Stomach smooth muscle (tissue), 2 donors: ENCODE measurements around the gene ZNF277.
A peak's percentile ranks its signal among the peaks of the same experiment; 100 is the strongest.

ENCODE experiments used
- H3K27ac ChIP-seq: one replicate; pipeline ENCODE4 v1.7.0; 2013; ENCODE audit warnings: mild to moderate bottlenecking, low read length, inconsistent platforms
- H3K27me3 ChIP-seq, 2 donors: one replicate each; pipeline ENCODE4 v1.7.0; 2013; ENCODE audit warnings: low read length in 2 of 2; ENCODE audit not compliant: insufficient read depth in 2 of 2, control insufficient read depth in 1 of 2
- H3K36me3 ChIP-seq, 2 donors: one replicate each; pipeline ENCODE4 v1.7.0; 2013; ENCODE audit warnings: low read length in 2 of 2; ENCODE audit not compliant: control insufficient read depth in 2 of 2, insufficient read depth in 2 of 2
- H3K4me1 ChIP-seq: one replicate; pipeline ENCODE4 v1.7.0; 2013; ENCODE audit warnings: low read length; ENCODE audit not compliant: control insufficient read depth, insufficient read depth
- H3K4me3 ChIP-seq, 2 donors: one replicate each; pipeline ENCODE4 v1.7.0; 2013; ENCODE audit warnings: low read length in 2 of 2
- H3K9ac ChIP-seq, 2 donors: one replicate each; pipeline ENCODE4 v1.7.0; 2013; ENCODE audit warnings: low read length in 2 of 2, mild to moderate bottlenecking in 1 of 2
- H3K9me3 ChIP-seq, 2 donors: one replicate each; pipeline ENCODE4 v1.7.0; 2013; ENCODE audit warnings: low read length in 2 of 2; ENCODE audit not compliant: control insufficient read depth in 2 of 2
- donor health status: healthy.
- donor health status: Pancreatic carcinoma.

Gene ZNF277

DNA sequence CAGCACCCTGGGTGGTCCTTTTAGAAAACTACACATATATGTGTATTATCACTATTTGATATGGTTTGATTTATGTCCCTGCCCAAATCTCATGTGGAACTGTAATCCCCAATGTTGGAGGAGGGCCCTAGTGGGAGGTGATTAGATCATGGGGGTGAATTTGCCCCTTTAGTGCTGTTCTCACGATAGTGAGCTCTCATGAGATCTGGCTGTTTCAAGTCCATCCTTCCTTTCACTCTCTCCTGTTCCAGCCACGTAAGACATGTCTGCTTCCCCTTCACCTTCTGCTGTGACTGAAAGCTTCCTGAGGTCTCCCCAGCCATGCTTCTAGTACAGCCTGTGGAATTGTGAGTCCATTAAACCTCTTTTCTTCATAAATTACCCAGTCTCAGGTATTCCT, 37.6 kb upstream of the ZNF277 start:
- H3K36me3 ChIP-seq: no peaks in the 10 kb centered on the region
- H3K9ac ChIP-seq: no peak overlapping the region
- no peak overlapping the region for H3K27ac ChIP-seq
- H3K27me3 ChIP-seq: no peaks in the 10 kb centered on the region
- no peaks in the 10 kb centered on the region for H3K9me3 ChIP-seq
- H3K4me3 ChIP-seq: no peak overlapping the region
- no peaks in the 10 kb centered on the region for H3K4me1 ChIP-seq

DNA sequence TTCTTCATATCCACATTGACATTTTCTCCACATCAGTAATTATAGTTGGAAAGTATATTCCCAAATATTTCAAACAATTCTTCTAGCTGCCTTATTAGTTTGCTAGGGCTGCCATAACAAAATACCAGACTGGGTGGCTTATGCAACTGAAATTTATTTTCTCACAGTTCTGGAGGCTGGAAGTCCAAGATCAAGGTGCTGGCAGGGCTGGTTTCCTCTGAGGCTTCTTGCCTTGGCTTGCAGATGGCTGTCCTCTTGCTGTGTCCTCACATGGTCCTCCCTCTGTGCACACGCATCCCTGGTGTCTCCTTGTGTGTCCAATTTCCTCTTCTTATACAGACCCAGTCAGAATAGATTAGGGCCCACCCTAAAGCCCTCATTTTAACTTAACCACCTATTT, 34.8 kb upstream of the ZNF277 start:
- Histone ChIP-seq H3K27ac (no peak overlapping the region), H3K4me3 (no peak overlapping the region), H3K27me3 (no peaks in the 10 kb centered on the region), H3K36me3 (no peaks in the 10 kb centered on the region), H3K4me1 (no peaks in the 10 kb centered on the region), H3K9ac (no peak overlapping the region), H3K9me3 (no peaks in the 10 kb centered on the region)

DNA sequence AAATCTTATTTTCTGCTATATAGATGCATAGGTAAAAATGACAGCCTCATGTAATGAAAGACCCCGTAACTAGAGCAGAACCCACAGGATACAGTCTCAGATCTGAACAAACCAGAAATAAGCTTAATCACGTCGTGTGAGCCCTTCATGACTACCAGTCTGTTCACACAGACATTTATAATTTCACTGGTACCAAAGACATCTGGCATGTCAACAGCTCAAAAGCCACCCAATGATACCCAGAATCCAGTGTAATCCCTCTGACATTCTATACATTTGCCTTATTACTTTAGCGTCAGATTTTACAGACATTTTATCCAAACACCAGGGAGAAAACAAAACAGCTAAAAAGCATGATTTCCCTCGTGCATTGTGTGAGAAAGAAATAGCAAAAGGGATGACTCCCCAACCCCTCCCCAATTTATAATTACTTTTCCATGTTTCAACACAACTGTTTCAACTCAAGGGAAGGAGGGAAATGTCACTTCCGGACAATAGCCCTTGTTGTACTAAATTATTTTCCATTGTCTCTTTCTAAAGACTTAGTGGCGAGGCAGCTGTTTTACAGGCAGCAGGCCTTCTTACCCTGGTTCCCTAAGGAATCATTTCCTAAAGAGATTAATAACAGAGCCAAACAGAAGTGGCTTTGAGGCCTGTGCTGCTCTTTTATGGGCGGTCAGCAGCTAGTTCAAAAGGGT, 33.5 kb upstream of the ZNF277 start:
- Histone ChIP-seq H3K9ac (no peak overlapping the region), H3K36me3 (no peaks in the 10 kb centered on the region), H3K4me3 (no peak overlapping the region), H3K27ac (no peak overlapping the region), H3K9me3 (no peaks in the 10 kb centered on the region), H3K27me3 (no peaks in the 10 kb centered on the region), H3K4me1 (no peaks in the 10 kb centered on the region)

DNA sequence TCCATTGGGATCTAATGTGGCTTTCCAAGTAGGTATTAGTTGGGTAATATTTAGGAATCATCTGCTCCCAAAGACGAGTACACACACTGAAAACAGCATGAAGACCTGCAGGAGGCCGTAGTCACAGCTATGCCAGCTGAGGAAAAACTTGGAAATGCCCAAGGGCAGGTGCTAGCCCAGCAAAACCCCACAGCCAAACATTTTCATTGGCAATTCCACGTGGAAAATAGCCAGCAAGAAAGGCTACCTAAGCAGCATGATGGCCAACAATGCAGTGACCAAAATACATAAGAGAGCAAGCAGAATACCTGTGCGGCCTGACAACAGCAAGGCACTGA, 33.0 kb upstream of the ZNF277 start:
- H3K27me3 ChIP-seq: no peaks in the 10 kb centered on the region
- no peak overlapping the region for H3K27ac ChIP-seq
- H3K4me1 ChIP-seq: no peaks in the 10 kb centered on the region
- H3K9me3 ChIP-seq: no peaks in the 10 kb centered on the region
- H3K4me3 ChIP-seq: no peak overlapping the region
- no peaks in the 10 kb centered on the region for H3K36me3 ChIP-seq
- no peak overlapping the region for H3K9ac ChIP-seq

DNA sequence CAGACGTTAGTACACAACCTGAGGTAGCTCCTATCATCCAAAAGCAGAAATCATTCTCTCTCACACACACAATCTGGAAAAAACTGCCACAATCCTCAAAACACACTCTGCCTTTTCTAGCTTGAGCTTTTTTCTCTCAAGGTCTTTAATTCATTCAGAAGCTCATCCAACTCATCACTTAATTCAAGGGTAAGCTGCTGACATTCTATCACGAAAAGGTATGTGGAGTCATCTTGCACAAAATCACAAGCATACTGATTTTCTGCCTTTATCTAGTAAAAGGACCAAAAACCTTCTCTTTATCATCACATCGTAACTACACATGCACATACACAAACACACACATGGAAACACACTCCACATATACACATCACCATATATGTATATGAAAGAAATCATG, 32.3 kb upstream of the ZNF277 start:
- Histone ChIP-seq H3K9me3 (no peaks in the 10 kb centered on the region), H3K9ac (no peak overlapping the region), H3K27me3 (no peaks in the 10 kb centered on the region), H3K36me3 (no peaks in the 10 kb centered on the region), H3K4me1 (no peaks in the 10 kb centered on the region), H3K4me3 (no peak overlapping the region), H3K27ac (no peak overlapping the region)

DNA sequence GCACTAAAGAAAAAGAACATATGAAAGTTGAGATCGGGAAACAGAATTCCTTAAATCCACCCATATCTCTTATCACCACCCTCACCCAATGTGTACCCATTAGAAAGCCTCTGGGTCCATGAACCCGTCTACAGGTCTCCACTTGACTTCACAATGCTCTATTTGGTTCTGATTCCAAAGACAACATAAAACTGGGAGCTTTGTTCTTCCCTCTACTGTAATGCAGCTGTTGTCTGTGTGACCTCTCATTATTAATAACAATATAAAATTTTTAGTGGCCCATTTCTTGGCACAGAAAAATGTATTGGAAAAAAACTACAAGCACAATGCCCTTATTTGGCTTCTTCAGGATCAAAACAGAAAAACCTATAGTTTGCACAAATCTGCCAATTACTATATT, 30.3 kb upstream of the ZNF277 start:
- H3K27ac ChIP-seq: no peak overlapping the region
- H3K9ac ChIP-seq: no peak overlapping the region
- no peaks in the 10 kb centered on the region for H3K27me3 ChIP-seq
- no peaks in the 10 kb centered on the region for H3K9me3 ChIP-seq
- H3K4me3 ChIP-seq: no peak overlapping the region
- peaks cover 9% of the 10 kb centered on the region for H3K4me1 ChIP-seq
- no peaks in the 10 kb centered on the region for H3K36me3 ChIP-seq

DNA sequence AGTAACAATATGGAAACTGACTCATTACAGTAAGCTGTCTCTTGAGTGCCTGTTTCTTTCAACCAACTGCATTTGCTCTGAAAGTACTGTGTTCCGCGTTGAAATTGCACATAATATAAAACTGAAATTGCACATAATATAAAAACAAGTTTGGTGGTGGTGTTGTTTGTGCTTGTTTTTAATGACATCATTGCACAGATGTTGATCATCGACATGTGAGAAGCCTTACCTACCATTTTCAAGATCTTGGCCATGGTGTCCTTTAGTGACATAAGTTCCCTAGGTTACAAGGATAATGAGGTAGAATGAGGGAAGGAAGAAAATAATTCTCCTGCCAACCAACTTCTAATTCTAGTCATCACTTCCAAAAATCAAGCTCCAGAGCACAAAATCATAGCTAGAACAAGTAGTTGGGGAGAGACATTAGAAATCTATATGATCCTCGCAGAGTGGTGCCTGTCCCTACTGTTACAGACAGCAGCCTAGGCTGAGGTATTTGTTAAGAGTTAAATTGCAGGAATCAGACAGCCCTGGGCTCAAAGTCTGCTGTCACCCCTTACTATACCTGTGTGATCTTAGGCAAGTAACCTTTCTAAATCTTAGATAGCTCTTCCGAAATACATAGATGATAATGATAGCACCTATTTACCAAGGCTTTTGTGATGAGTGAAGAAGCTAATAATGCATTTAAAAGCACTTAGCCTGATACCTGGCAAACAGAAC, 29.6 kb upstream of the ZNF277 start:
- Histone ChIP-seq H3K27ac (no peak overlapping the region), H3K9ac (no peak overlapping the region), H3K27me3 (no peaks in the 10 kb centered on the region), H3K4me3 (no peak overlapping the region), H3K36me3 (no peaks in the 10 kb centered on the region), H3K4me1 (peaks cover 9% of the 10 kb centered on the region), H3K9me3 (no peaks in the 10 kb centered on the region)

DNA sequence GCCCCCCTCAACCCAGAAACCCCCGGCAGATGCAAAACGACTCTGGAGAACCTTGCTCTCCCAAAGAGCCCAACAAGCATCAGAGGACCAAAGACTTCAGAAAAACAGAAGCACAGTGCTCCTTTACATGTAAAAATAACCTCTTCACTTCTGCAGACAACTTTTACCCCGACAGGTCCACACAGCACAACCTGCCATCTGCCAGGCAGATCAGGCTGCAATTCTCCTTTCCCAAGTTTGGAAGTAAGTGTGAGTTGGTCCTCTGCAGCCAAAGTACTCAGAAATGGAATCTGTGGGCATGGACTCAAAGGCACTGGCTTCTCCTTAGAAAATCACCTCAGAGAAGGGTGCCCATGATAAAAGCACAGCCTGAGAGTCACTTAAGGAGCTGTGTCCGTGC, 26.3 kb upstream of the ZNF277 start:
- Histone ChIP-seq H3K4me3 (peak overlapping the region; percentile 61 to 62), H3K4me1 (peaks cover 13% of the 10 kb centered on the region), H3K9me3 (no peaks in the 10 kb centered on the region), H3K27ac (no peak overlapping the region), H3K36me3 (no peaks in the 10 kb centered on the region), H3K27me3 (no peaks in the 10 kb centered on the region), H3K9ac (no peak overlapping the region)

DNA sequence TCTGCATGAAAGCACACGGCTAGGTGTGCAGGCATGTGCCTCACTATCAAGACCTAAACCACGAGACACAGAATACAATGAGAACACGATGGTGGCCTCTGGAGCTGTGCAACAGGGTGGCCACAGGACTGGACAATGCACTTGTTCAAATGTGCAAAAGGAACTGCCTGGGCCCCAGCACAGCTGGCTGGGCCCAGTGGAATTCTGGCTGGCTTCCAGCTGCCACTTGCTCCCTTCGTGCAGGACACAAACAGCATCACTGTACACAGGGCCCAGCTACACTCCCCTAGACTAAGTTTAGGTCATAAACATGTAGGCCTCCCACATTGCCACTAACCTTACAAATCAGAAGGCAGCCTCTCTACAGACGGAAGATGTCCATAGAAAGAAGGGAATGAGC, 23.7 kb upstream of the ZNF277 start:
- Histone ChIP-seq H3K9ac (no peak overlapping the region), H3K9me3 (no peaks in the 10 kb centered on the region), H3K4me3 (no peak overlapping the region), H3K36me3 (no peaks in the 10 kb centered on the region), H3K4me1 (peaks cover 13% of the 10 kb centered on the region), H3K27me3 (no peaks in the 10 kb centered on the region), H3K27ac (no peak overlapping the region)

DNA sequence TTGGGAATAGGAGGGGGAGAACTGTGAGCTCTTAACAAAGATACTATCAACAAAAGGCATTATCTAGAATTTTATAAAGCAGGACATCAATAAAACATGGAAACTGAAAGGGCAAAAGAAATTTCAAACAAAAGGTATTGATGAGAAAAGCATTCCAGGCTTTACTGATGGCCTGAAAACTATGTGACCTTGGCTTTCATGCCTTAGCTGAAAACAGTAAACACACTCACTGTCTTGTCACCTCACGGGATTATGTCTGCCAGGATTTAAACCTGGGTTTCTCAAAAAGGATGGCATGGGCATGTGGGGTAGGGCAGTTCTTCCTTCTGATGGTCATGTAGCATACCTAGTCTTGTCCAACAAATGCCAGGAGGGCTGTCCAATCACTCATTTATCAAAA, 23.2 kb upstream of the ZNF277 start:
- H3K9ac ChIP-seq: no peak overlapping the region
- H3K4me1 ChIP-seq: peaks cover 13% of the 10 kb centered on the region
- H3K27me3 ChIP-seq: no peaks in the 10 kb centered on the region
- H3K27ac ChIP-seq: no peak overlapping the region
- H3K4me3 ChIP-seq: no peak overlapping the region
- H3K9me3 ChIP-seq: no peaks in the 10 kb centered on the region
- H3K36me3 ChIP-seq: no peaks in the 10 kb centered on the region

DNA sequence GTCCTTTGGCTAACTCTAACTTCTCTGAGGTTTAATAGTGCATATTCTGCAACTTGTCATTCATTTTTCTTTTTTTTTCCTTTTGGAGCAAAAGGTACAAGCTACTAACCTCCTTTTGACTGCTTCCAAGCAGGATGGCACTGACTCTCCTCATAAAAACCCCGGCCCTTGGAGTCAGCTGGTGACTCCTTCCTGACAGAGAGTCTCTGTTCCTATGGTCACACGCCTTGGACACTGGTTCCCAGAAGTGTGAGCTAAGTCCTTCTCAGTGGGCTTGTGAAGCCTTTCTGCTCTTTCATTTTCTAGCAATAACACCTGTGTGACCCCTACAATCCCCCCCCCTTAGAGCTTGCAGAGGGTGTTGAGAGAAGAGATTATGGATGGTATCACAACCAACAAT, 22.0 kb upstream of the ZNF277 start:
- Histone ChIP-seq H3K27me3 (no peaks in the 10 kb centered on the region), H3K27ac (no peak overlapping the region), H3K9ac (no peak overlapping the region), H3K36me3 (no peaks in the 10 kb centered on the region), H3K4me1 (peaks cover 13% of the 10 kb centered on the region), H3K9me3 (no peaks in the 10 kb centered on the region), H3K4me3 (no peak overlapping the region)
